H1 (cell line): ENCODE measurements around the gene CCDC117. TPM values are rescaled to one million over a fixed set of nuclear protein-coding genes. Genes with fewer than 3 reads are reported as not detected.

Experiments used
- CTCF ChIA-PET: fragments of 300-600 bp; sonication (Branson Sonifier 250); formaldehyde crosslinking; loops from one replicate; lab custom pipeline; 2021; ENCODE audit not compliant: partially characterized antibody; lab: Charles Lee
- POLR2A ChIA-PET: fragments of 300-600 bp; sonication (Branson Sonifier 250); formaldehyde crosslinking; loops from one replicate; lab custom pipeline; 2021; ENCODE audit warnings: inconsistent platforms; ENCODE audit not compliant: partially characterized antibody; lab: Charles Lee
- DNase-seq, 2 experiments: peaks; one replicate each; pipeline versions ENCODE4 v3.0.0 to v3.0.0-alpha.2; 2010 to 2022; ENCODE audit warnings: low spot score in 2 of 2, low read depth in 1 of 2, mixed read lengths in 1 of 2
- FAIRE-seq: peaks from 2 replicates; lab custom pipeline; 2011; peaks lifted over from hg19 to GRCh38; lab: Jason Lieb, UNC
- H2AFZ ChIP-seq: 2 replicates; pipeline ENCODE4 v1.8.1; 2012; ENCODE audit warnings: low read length, inconsistent platforms
- H2AK5ac ChIP-seq: 2 replicates; pipeline ENCODE4 v1.6.1; 2013; ENCODE audit warnings: low read depth, low read length
- H2BK120ac ChIP-seq: replicated peaks from 2 replicates; pipeline ENCODE3; 2013; ENCODE audit warnings: low read depth, low read length, inconsistent platforms
- H2BK12ac ChIP-seq: 2 replicates; pipeline ENCODE4 v1.6.1; 2013; ENCODE audit warnings: low read depth, low read length
- H2BK15ac ChIP-seq: 2 replicates; pipeline ENCODE4 v1.6.1; 2013; ENCODE audit warnings: low read length
- H2BK20ac ChIP-seq: 2 replicates; pipeline ENCODE4 v1.6.1; 2013; ENCODE audit warnings: low read length
- H2BK5ac ChIP-seq: 2 replicates; pipeline ENCODE4 v1.6.1; 2013; ENCODE audit warnings: low read depth, low read length
- H3K14ac ChIP-seq: 2 replicates; pipeline ENCODE4 v1.6.1; 2013; ENCODE audit warnings: inconsistent platforms; ENCODE audit not compliant: insufficient read length
- H3K18ac ChIP-seq: 2 replicates; pipeline ENCODE4 v1.6.1; 2013; ENCODE audit warnings: low read length; ENCODE audit errors: extremely low read depth
- H3K23ac ChIP-seq: 2 replicates; pipeline ENCODE4 v1.6.1; 2013; ENCODE audit warnings: inconsistent platforms; ENCODE audit not compliant: insufficient read length
- H3K23me2 ChIP-seq: 2 replicates; pipeline ENCODE4 v1.6.1; 2013; ENCODE audit warnings: low read depth, low read length
- H3K27ac ChIP-seq: 2 replicates; pipeline ENCODE4 v1.6.1; 2011; ENCODE audit warnings: low read depth, low read length, inconsistent platforms
- H3K27me3 ChIP-seq, 4 experiments: replicated peaks in 1 of 4; 1 replicate in 1 of 4; 2 replicates in 3 of 4; pipeline versions ENCODE4 v1.6.1 to v1.8.1; 2011 to 2013; ENCODE audit warnings: low read length in 3 of 4, mild to moderate bottlenecking in 3 of 4, inconsistent platforms in 2 of 4, mixed read lengths in 2 of 4, moderate library complexity in 1 of 4; ENCODE audit not compliant: control insufficient read depth in 3 of 4, insufficient read depth in 3 of 4; ENCODE audit errors: extremely low read depth in 1 of 4
- H3K36me3 ChIP-seq, 4 experiments: 2 replicates each; pipeline versions ENCODE4 v1.6.1 to v1.8.1; 2011 to 2013; ENCODE audit warnings: mild to moderate bottlenecking in 4 of 4, low read length in 3 of 4, moderate library complexity in 2 of 4, control low read depth in 1 of 4, inconsistent platforms in 1 of 4; ENCODE audit not compliant: insufficient read depth in 4 of 4, control insufficient read depth in 2 of 4
- H3K4ac ChIP-seq: replicated peaks from 2 replicates; pipeline ENCODE3; 2013; ENCODE audit warnings: low read length, low read depth, mixed read lengths, inconsistent platforms; ENCODE audit not compliant: insufficient read length
- H3K4me1 ChIP-seq, 4 experiments: replicated peaks in 1 of 4; 1 replicate in 1 of 4; 2 replicates in 3 of 4; pipeline versions ENCODE4 v1.6.1 to v1.8.1; 2011 to 2013; ENCODE audit warnings: low read length in 3 of 4, inconsistent platforms in 2 of 4, mixed read lengths in 1 of 4; ENCODE audit not compliant: insufficient read depth in 4 of 4, control insufficient read depth in 3 of 4
- H3K4me2 ChIP-seq, 2 experiments: 2 replicates each; pipeline versions ENCODE4 v1.6.1 to v1.8.1; 2011 to 2013; ENCODE audit warnings: low read depth in 2 of 2, low read length in 2 of 2, control low read depth in 1 of 2, inconsistent platforms in 1 of 2, mild to moderate bottlenecking in 1 of 2; ENCODE audit not compliant: insufficient read depth in 1 of 2
- H3K4me3 ChIP-seq, 4 experiments: fragments of 200-600, 300-600 bp in 1 of 4; sonication (generic), shearing (Covaris generic), sonication (Bioruptor Twin) in 1 of 4; 2 replicates each; pipeline versions ENCODE4 v1.5.1 to v1.8.1; 2011 to 2016; ENCODE audit warnings: low read length in 4 of 4, low read depth in 3 of 4, control low read depth in 2 of 4, inconsistent platforms in 2 of 4, mild to moderate bottlenecking in 2 of 4, mixed read lengths in 1 of 4, moderate library complexity in 1 of 4; ENCODE audit not compliant: insufficient read depth in 2 of 4; ENCODE audit errors: extremely low read depth in 1 of 4
- H3K56ac ChIP-seq: replicated peaks from 2 replicates; pipeline ENCODE3; 2013; ENCODE audit warnings: low read depth, mild to moderate bottlenecking, mixed read lengths, low read length, inconsistent platforms; ENCODE audit not compliant: insufficient read length
- H3K79me1 ChIP-seq: 2 replicates; pipeline ENCODE4 v1.6.1; 2013; ENCODE audit warnings: low read depth, low read length, control low read depth
- H3K79me2 ChIP-seq, 2 experiments: 2 replicates each; pipeline versions ENCODE4 v1.6.1 to v1.8.1; 2012 to 2013; ENCODE audit warnings: low read length in 2 of 2, mild to moderate bottlenecking in 2 of 2, inconsistent platforms in 1 of 2; ENCODE audit not compliant: insufficient read depth in 2 of 2, control insufficient read depth in 1 of 2
- H3K9ac ChIP-seq, 4 experiments: replicated peaks in 1 of 4; 1 replicate in 1 of 4; 2 replicates in 3 of 4; pipeline versions ENCODE4 v1.6.1 to v1.8.1; 2011 to 2013; ENCODE audit warnings: low read depth in 3 of 4, low read length in 3 of 4, control low read depth in 2 of 4, mild to moderate bottlenecking in 2 of 4, moderate library complexity in 2 of 4, inconsistent platforms in 1 of 4; ENCODE audit errors: extremely low read depth in 1 of 4
- H3K9me3 ChIP-seq, 2 experiments: 2 replicates each; pipeline versions ENCODE4 v1.6.1 to v1.8.1; 2012 to 2013; ENCODE audit warnings: mild to moderate bottlenecking in 2 of 2, moderate library complexity in 2 of 2, control low read depth in 1 of 2, inconsistent platforms in 1 of 2, low read depth in 1 of 2, low read length in 1 of 2, mixed read lengths in 1 of 2; ENCODE audit not compliant: insufficient read depth in 2 of 2
- H4K20me1 ChIP-seq, 2 experiments: replicated peaks in 1 of 2; 2 replicates each; pipeline versions ENCODE3 to v1.8.1; 2011 to 2013; ENCODE audit warnings: inconsistent platforms in 2 of 2, low read length in 2 of 2, mild to moderate bottlenecking in 1 of 2; ENCODE audit not compliant: insufficient read depth in 2 of 2, control insufficient read depth in 1 of 2
- H4K5ac ChIP-seq: 2 replicates; pipeline ENCODE4 v1.6.1; 2013; ENCODE audit warnings: low read length, low read depth, mixed read lengths, inconsistent platforms; ENCODE audit not compliant: insufficient read length
- H4K8ac ChIP-seq: 2 replicates; pipeline ENCODE4 v1.8.0; 2013; ENCODE audit warnings: mild to moderate bottlenecking, moderate library complexity, low read length, inconsistent platforms; ENCODE audit not compliant: insufficient read depth; ENCODE audit errors: extremely low read depth
- H4K91ac ChIP-seq: replicated peaks from 2 replicates; pipeline ENCODE3; 2013; ENCODE audit warnings: low read length, mixed read lengths, inconsistent platforms; ENCODE audit not compliant: insufficient read length
- KDM4A ChIP-seq: IDR thresholded peaks from one replicate; pipeline ENCODE4 v1.7.1; 2012; ENCODE audit warnings: low read depth, mild to moderate bottlenecking, moderate library complexity, low read length, inconsistent platforms; ENCODE audit not compliant: severe bottlenecking
- PHF8 ChIP-seq: fragments of 200-600 bp; sonication (generic); conservative IDR thresholded peaks from 2 replicates; pipeline ENCODE4 v1.7.1; 2012; ENCODE audit warnings: low read depth, mild to moderate bottlenecking, inconsistent platforms, low read length, moderate library complexity
- RBBP5 ChIP-seq: IDR thresholded peaks from 2 replicates; pipeline ENCODE4 v1.7.1; 2012; ENCODE audit warnings: low read depth, mild to moderate bottlenecking, inconsistent platforms, low read length, moderate library complexity, borderline replicate concordance
- RFX5 ChIP-seq: IDR thresholded peaks from 2 replicates; pipeline ENCODE4 v1.6.1; 2011; ENCODE audit warnings: low read depth, low read length, improper control_type of control experiment, borderline replicate concordance
- RNF2 ChIP-seq: fragments of 200-900, 300-1000 bp; sonication (generic); IDR thresholded peaks from 2 replicates; pipeline ENCODE4 v1.7.1; 2016; ENCODE audit warnings: borderline replicate concordance, low read depth, mild to moderate bottlenecking, antibody characterized with exemption, low read length; ENCODE audit not compliant: poor library complexity, severe bottlenecking; ENCODE audit errors: missing control alignments
- WGBS, 2 experiments: shearing (Covaris generic) in 1 of 2; methylation state at CpG; one replicate each; pipeline versions ENCODE4 v1.1.6 to v1.1.7; 2013 to 2015; ENCODE audit warnings: low lambda C conversion rate in 2 of 2, mixed read lengths in 2 of 2, inconsistent platforms in 1 of 2, low coverage in 1 of 2, missing lambda C conversion rate in 1 of 2; ENCODE audit not compliant: insufficient replicate concordance in 2 of 2, insufficient coverage in 1 of 2, insufficient read length in 1 of 2; ENCODE audit errors: extremely low coverage in 1 of 2, missing lambda C conversion rate in 1 of 2; 5-methylcytosine and 5-hydroxymethylcytosine counted together
- polyA plus RNA-seq, 7 experiments: library from polyadenylated mRNA; depleted of rRNA in 3 of 7; stranded (reverse) in 5 of 7; unstranded in 2 of 7; fragments of >200 nt in 5 of 7; fragments of 200-250 nt in 2 of 7; gene quantifications; 1 replicate in 5 of 7; 2 replicates in 1 of 7; 4 replicates in 1 of 7; pipeline versions ENCODE4 v1.2.1 to v1.2.3, GENCODE V29; 2011 to 2013; ENCODE audit warnings: missing spikeins in 2 of 7, mixed read lengths in 2 of 7
- total RNA-seq: library from RNA; stranded (reverse); fragmentation: NEBNext Ultra II Directional; extraction: Animal tissue kit (Norgen Biotek cat#: 25700); gene quantifications from 2 replicates; pipeline ENCODE4 v1.2.1, GENCODE V29; 2021
- TF ChIP-seq, protein P1 (sequence below): IDR thresholded peaks from 2 replicates; pipeline ENCODE4 v1.6.1; 2012; ENCODE audit warnings: inconsistent platforms

Gene CCDC117
- total and polyA plus RNA-seq, 2 of the 8 experiments (the other 6 are each of a cell fraction or from before 2014, with no cell fraction given) = 9.1 to 43.1 TPM

- CTCF ChIA-PET = interaction anchor here (0.5 to 0.7 kb wide), 2 partner anchors 10 to 264 kb away, joined by 3 to 4 read pairs; no protein-coding TSS in a partner anchor
- Histone ChIP-seq H3K36me3 (peaks cover 9 to 52% (median 27%) of the 10 kb centered on the region in 4 experiments), H2AFZ (no peak overlapping the region)
- no peak for TF ChIP-seq RNF2
- TF ChIP-seq RBBP5 = no peak
- no peak for TF ChIP-seq PHF8
- TF ChIP-seq, protein P1, sequence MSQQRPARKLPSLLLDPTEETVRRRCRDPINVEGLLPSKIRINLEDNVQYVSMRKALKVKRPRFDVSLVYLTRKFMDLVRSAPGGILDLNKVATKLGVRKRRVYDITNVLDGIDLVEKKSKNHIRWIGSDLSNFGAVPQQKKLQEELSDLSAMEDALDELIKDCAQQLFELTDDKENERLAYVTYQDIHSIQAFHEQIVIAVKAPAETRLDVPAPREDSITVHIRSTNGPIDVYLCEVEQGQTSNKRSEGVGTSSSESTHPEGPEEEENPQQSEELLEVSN = no peak
- TF ChIP-seq RFX5 = no peak
- no peak for TF ChIP-seq KDM4A
Measured at GRCh38 chr22:28779833-28780232, 7.3 kb downstream of the CCDC117 start.

More at GRCh38 chr22:28779833-28780232, 7.3 kb downstream of the CCDC117 start:
- DNase-seq = no peak
- Histone ChIP-seq H3K79me1 (no peaks in the 10 kb centered on the region; the same call in 1 of the 2 replicates), H3K4me2 (no peak overlapping the region), H3K9me3 (no peaks in the 10 kb centered on the region), H3K4ac (no peak overlapping the region), H4K5ac (no peak overlapping the region), H3K14ac (no peak overlapping the region), H3K4me1 (no peaks in the 10 kb centered on the region), H2BK20ac (no peak overlapping the region), H3K4me3 (no peak overlapping the region), H2BK5ac (no peak overlapping the region), H4K8ac (no peak overlapping the region), H2BK120ac (no peak overlapping the region), H3K18ac (no peak overlapping the region), H3K9ac (no peak overlapping the region), H4K20me1 (peaks cover 2 to 6% of the 10 kb centered on the region in 2 experiments), H3K79me2 (peaks cover 0 to 26% of the 10 kb centered on the region in 2 experiments; a peak in 2 of 4 replicates), H2BK15ac (no peak overlapping the region), H2BK12ac (no peak overlapping the region), H3K23me2 (no peaks in the 10 kb centered on the region), H4K91ac (no peak overlapping the region), H3K27ac (no peak overlapping the region), H2AK5ac (no peak overlapping the region), H3K27me3 (no peaks in the 10 kb centered on the region), H3K56ac (no peak overlapping the region), H3K23ac (no peak overlapping the region)
- POLR2A ChIA-PET = interaction anchor here (1.0 to 2.9 kb wide), 3 partner anchors 15 to 39 kb away, joined by 3 to 13 read pairs (median 3); partner anchors contain the start of gene CHEK2
- no peak for FAIRE-seq
- 94% methylated on average over 5 of the region's 5 CpGs; no CpG with 5 or more reads in 1 of the 2 experiments for WGBS, 2 experiments
